ENCODE measurements around the gene ELF2. TPM values are rescaled to one million over a fixed set of nuclear protein-coding genes. Genes with fewer than 3 reads are reported as not detected.
A peak's percentile ranks its signal among the peaks of the same experiment; 100 is the strongest.
"Not testable (repeated sequence)": the region's sequence is repeated elsewhere in the genome, so short reads cannot be mapped to it uniquely, and the experiment has no call there.

ELF2 gene
- total RNA-seq, 1 donor from 2014 or later: 38.0 TPM

- no peak for ATAC-seq
- intact Hi-C loops (cut with DNase I): no loop called here
- peak; percentile 59 for DNase-seq (ENCODE audit: missing footprints)
These were observed 84.7 kb downstream of the ELF2 start for GRCh38 chr4:139092271-139092670.

- ATAC-seq: no peak
- no peak for DNase-seq (ENCODE audit: missing footprints)
- intact Hi-C loops (cut with DNase I): no loop called here
These were observed 91.9 kb downstream of the ELF2 start for GRCh38 chr4:139085141-139085540.

- ATAC-seq (no peak), DNase-seq (ENCODE audit: missing footprints) (no peak)
- intact Hi-C loops (cut with DNase I): loop anchor here (1.0 to 5.0 kb wide), 2 partner anchors 54 to 93 kb away; partner anchors contain the start of gene ELF2
These were observed 92.3 kb downstream of the ELF2 start for GRCh38 chr4:139084804-139085093.

- peak; percentile 94 for DNase-seq (ENCODE audit: missing footprints)
- peak; percentile 81 for ATAC-seq
- intact Hi-C loops (cut with DNase I): loop anchor here (1.0 to 5.0 kb wide), 3 partner anchors 54 to 217 kb away; partner anchors contain the start of genes ELF2 and NAA15
These were observed 92.8 kb downstream of the ELF2 start for GRCh38 chr4:139083956-139084803.

- intact Hi-C loops (cut with DNase I): loop anchor here (2.0 to 5.0 kb wide), 2 partner anchors 94 to 217 kb away; partner anchors contain the start of genes ELF2 and NAA15
- peak; percentile 79 for DNase-seq (ENCODE audit: missing footprints)
- ATAC-seq: peak; percentile 53
These were observed 93.4 kb downstream of the ELF2 start for GRCh38 chr4:139083607-139083955.

DNA sequence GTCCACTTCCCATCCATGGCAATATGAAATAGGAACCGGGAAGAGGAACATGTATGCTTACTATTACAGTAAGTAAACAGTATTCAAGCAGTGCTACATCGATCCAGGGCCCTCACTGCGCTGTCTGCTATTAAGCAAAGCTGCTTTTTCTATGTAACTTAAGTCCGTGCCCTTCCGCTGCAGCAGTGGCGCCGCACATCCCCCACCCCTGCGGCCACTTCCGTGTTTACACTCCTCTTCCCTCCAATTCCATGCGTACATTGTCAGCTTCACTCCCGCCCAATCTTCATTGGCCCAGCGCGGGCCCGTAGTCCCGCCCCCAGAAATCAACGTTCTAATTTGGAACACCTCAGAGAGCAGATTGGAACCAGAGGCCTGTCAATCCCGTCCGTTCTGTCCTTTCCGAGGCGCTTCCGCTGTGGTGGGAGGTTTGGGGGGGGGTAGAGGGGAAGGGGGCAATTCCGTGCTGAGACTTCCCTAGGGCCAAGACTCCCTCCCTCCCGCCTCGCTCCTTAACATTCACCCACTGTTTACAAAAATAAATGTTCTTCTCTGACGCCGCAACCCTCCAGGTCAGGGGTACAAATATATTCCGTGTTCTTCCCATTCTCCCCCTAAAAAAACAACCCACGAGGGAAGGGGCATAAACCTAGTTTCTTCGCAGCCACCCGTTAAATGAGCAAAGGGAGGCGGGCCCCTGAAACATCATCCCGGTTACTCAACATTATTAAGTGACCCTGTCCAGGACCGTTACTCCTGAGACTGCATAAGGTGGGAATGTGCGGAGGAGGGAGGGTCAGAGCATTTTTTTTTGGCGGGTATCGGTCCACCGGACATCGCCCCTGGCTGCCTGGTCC is 94.0 kb downstream of the ELF2 start:
- DNase-seq (ENCODE audit: missing footprints) (peak; percentile 97), ATAC-seq (peak; percentile 95)
- intact Hi-C loops (cut with DNase I): loop anchor here (2.0 to 5.0 kb wide), 2 partner anchors 94 to 218 kb away; partner anchors contain the start of genes ELF2 and NAA15

GRCh38 chr4:139078926-139079325 is 98.1 kb downstream of the ELF2 start:
- ATAC-seq (no peak), DNase-seq (ENCODE audit: missing footprints) (no peak)
- intact Hi-C loops (cut with DNase I): no loop called here

GRCh38 chr4:139077567-139078355 is 99.3 kb downstream of the ELF2 start:
- intact Hi-C loops (cut with DNase I): no loop called here
- no peak for ATAC-seq

GRCh38 chr4:139076016-139076744 is 100.8 kb downstream of the ELF2 start:
- ATAC-seq: peak; percentile 85
- DNase-seq (ENCODE audit: missing footprints): no peak
- intact Hi-C loops (cut with DNase I): no loop called here

More at GRCh38 chr4:139077567-139078355, 99.3 kb downstream of the ELF2 start:
- no peak for DNase-seq (ENCODE audit: missing footprints)

GRCh38 chr4:139060591-139060990 is 116.4 kb downstream of the ELF2 start:
- DNase-seq (ENCODE audit: missing footprints) (no peak), ATAC-seq (no peak)
- intact Hi-C loops (cut with DNase I): no loop called here

DNA sequence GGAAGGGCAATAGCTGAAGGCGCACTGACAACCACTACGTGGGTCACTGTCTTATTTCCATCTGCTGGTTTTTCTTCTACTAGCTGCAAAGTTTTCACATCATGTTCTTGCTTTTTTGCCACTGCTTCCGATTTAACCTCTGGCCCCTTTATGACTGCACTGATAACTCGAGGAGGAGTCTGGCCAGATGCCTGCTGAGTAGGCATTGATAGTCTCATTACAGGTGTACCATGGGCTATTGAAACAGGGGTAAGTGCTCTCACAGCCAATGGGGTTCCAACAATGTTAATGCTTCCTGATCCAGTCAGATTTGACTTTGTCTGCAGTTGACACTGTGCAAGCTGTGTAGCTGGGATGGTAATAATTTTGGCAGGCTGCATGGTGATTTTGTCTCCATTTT is 118.0 kb downstream of the ELF2 start:
- intact Hi-C loops (cut with DNase I); DNase-seq (ENCODE audit: missing footprints): not testable (repeated sequence)
- ATAC-seq: peak; percentile 12

- ATAC-seq: no peak
- DNase-seq (ENCODE audit: missing footprints): no peak
- intact Hi-C loops (cut with DNase I): no loop called here
These were observed 122.1 kb downstream of the ELF2 start for GRCh38 chr4:139054791-139055505.

DNA sequence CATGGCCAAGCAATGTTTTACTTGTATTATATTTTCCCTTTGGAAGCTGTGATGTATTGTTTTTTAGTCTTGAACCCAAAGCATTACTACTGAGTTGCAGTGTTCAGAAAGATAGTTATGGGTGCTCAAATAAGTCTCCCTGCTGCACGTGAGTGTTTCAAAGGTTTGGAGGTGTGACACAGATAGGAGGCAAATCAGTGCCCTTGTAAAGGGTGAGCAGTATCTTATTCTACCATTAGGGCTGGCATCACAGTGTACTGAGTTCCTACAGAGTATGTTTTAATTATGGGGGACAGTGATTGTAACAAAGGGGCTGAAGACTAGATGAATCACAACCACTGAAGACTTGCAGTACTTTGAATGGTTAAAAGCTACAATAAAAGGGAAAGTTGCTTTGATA is 123.1 kb downstream of the ELF2 start:
- ATAC-seq: no peak
- no peak for DNase-seq (ENCODE audit: missing footprints)
- intact Hi-C loops (cut with DNase I): no loop called here

DNA sequence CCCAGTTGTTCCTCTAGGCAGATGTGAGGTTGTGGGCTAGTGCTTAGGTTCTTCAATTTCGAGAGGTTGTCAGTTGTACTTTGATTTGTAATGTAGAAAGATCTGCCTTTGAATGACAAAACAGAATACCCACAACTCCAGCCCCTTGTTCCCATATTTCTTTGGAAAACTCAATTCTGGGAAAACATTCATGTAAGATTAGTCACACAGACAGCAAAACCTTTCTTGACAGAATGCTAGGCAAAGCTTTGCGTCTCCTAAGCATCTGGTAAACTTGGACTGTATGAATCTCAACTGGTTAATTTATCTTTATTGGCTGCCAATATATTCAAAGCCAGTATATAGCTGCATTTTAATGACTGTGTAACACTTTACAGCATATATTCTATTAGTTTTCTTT is 126.6 kb downstream of the ELF2 start:
- intact Hi-C loops (cut with DNase I): no loop called here
- DNase-seq (ENCODE audit: missing footprints): no peak

DNA sequence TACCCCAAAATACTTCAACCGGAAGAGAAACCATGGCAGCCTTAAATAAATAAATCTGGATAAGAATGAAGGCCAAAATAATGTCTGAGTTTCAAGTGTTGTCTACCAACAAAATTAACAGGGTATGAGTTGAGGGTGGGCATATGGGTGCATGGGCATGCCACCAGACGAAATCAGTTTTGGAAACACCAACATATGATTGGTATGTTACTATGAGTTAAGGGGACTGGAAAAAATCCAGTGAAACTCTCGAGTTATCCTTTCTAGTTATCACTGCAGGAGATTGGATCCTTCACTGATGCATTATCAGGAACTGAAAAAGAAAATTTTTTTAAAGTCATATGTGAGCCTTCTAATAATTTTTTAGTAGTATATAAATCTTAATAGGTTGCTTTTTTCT is 129.0 kb downstream of the ELF2 start:
- intact Hi-C loops (cut with DNase I): no loop called here
- DNase-seq (ENCODE audit: missing footprints) (no peak), ATAC-seq (no peak)

More for the DNA sequence above, 126.6 kb downstream of the ELF2 start:
- ATAC-seq: no peak

GRCh38 chr4:139044291-139044690 is 132.7 kb downstream of the ELF2 start:
- peak; percentile 15 for ATAC-seq
- DNase-seq (ENCODE audit: missing footprints): no peak
- intact Hi-C loops (cut with DNase I): no loop called here

DNA sequence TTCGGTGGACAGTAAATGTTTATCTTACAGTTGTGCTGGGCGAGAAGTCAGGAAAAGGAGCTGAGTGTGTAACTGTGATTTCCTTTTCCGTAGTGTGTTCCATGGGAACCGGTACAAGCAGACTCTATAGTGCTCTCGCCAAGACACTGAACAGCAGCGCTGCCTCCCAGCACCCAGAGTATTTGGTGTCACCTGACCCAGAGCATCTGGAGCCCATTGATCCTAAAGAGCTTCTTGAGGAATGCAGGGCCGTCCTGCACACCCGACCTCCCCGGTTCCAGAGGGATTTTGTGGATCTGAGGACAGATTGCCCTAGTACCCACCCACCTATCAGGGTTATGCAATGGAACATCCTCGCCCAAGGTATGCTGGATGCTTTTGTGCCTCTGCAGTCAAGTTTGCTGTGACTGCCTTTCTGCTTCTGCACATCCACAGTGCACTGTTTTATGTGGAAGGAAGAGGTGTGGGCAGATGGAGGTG is 134.0 kb downstream of the ELF2 start:
- no peak for DNase-seq (ENCODE audit: missing footprints)
- ATAC-seq: peak; percentile 31
- intact Hi-C loops (cut with DNase I): no loop called here
